Activated CD8-positive, alpha-beta T cell treated with anti-CD3 and anti-CD28 coated beads for 36 hours (primary cell): ENCODE data around the gene PRKG2. TPM values are rescaled to one million over a fixed set of nuclear protein-coding genes. Genes with fewer than 3 reads are reported as not detected.

Experiments used
- ATAC-seq: fragments of 200-7000 bp; cut with Tn5 transposase; one replicate; pipeline ENCODE4 v1.10.0; 2021; ENCODE audit warnings: mild to moderate bottlenecking, moderate library complexity
- CTCF ChIA-PET: fragments of 350-600 bp; sonication (Branson Sonifier 250); formaldehyde crosslinking; loops from one replicate; lab custom pipeline; 2021; ENCODE audit warnings: antibody characterized with exemption; lab: Charles Lee
- POLR2A ChIA-PET: fragments of 350-600 bp; sonication (Branson Sonifier 250); formaldehyde crosslinking; loops from one replicate; lab custom pipeline; 2021; ENCODE audit warnings: antibody characterized with exemption; lab: Charles Lee
- DNase-seq: peaks from one replicate; pipeline ENCODE4 v3.0.0-alpha.2; 2020
- H3K27ac Mint-ChIP-seq: one replicate; pipeline ENCODE4 v1.8.0; 2021; ENCODE audit warnings: mild to moderate bottlenecking, mixed read lengths
- H3K27me3 Mint-ChIP-seq: one replicate; pipeline ENCODE4 v1.8.0; 2021; ENCODE audit warnings: mixed read lengths
- H3K36me3 Mint-ChIP-seq: one replicate; pipeline ENCODE4 v1.8.0; 2021; ENCODE audit warnings: low read depth, mixed read lengths
- H3K4me1 Mint-ChIP-seq: one replicate; pipeline ENCODE4 v1.8.0; 2021; ENCODE audit warnings: low read depth, mixed read lengths
- H3K4me3 Mint-ChIP-seq: one replicate; pipeline ENCODE4 v1.8.0; 2021; ENCODE audit warnings: mild to moderate bottlenecking, moderate library complexity, mixed read lengths
- H3K9me3 Mint-ChIP-seq: one replicate; pipeline ENCODE4 v1.8.0; 2021; ENCODE audit warnings: mixed read lengths
- intact Hi-C: fragments of 100-400 bp; cut with micrococcal nuclease; formaldehyde crosslinking; loops from one replicate; pipeline ENCODE4 v1.10.0; 2022
- total RNA-seq, 2 experiments: library from RNA; stranded (reverse); gene quantifications; one replicate each; pipeline ENCODE4 v1.2.3, GENCODE V29; 2021
- TF ChIP-seq, protein P1 (sequence below): fragments of 200-600 bp; IDR thresholded peaks from one replicate; pipeline ENCODE4 v1.8.0; 2022; ENCODE audit warnings: antibody characterized with exemption, mild to moderate bottlenecking

PRKG2 gene
- total RNA-seq, 2 experiments from 2014 or later, result 0.54 to 0.63 TPM

DNA sequence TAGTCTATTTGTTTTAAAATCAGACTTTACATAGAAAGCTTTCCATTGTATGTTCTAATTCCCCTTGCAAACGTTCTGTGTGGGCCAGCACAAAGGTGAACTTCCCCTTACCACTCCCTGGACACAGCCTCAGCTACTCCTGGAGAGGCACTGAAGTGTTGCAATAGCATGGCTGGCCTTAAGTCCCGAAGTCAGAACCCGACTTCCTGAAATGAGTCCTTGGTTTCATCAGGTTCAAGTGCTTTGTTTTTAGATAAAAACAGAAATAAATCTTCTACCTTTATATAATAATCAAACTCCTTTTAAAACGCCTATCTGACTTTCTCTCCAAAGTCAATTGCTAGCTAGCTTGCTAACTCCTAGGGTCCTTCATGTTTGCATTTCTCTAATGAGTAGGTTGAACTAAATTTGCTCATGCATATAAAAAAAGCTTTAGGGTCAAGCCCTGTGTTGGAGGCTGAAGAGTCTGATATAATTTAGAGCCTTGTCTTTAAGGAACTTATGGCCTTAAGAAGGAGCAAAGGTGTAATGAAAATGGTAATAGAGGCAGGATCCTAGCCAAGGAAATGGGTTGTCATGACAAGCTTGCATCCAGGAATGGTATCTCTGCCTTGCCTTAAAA, 175.6 kb downstream of the PRKG2 start:
- no peaks in the 10 kb centered on the region for H3K36me3 Mint-ChIP-seq
- ChIA-PET CTCF (interaction anchor here (0.8 to 3.9 kb wide), 21 partner anchors 9 to 680 kb away, joined by 3 to 25 read pairs (median 4); partner anchors contain the start of gene BMP3), POLR2A (no interaction called here)
- intact Hi-C loops, result no loop called here
- H3K4me3 Mint-ChIP-seq, result no peak overlapping the region
- TF ChIP-seq, protein P1, sequence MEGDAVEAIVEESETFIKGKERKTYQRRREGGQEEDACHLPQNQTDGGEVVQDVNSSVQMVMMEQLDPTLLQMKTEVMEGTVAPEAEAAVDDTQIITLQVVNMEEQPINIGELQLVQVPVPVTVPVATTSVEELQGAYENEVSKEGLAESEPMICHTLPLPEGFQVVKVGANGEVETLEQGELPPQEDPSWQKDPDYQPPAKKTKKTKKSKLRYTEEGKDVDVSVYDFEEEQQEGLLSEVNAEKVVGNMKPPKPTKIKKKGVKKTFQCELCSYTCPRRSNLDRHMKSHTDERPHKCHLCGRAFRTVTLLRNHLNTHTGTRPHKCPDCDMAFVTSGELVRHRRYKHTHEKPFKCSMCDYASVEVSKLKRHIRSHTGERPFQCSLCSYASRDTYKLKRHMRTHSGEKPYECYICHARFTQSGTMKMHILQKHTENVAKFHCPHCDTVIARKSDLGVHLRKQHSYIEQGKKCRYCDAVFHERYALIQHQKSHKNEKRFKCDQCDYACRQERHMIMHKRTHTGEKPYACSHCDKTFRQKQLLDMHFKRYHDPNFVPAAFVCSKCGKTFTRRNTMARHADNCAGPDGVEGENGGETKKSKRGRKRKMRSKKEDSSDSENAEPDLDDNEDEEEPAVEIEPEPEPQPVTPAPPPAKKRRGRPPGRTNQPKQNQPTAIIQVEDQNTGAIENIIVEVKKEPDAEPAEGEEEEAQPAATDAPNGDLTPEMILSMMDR, result no peak
- H3K27me3 Mint-ChIP-seq, result peaks cover 9% of the 10 kb centered on the region
- no peaks in the 10 kb centered on the region for H3K4me1 Mint-ChIP-seq
- DNase-seq, result no peak
- no peak overlapping the region for H3K27ac Mint-ChIP-seq
- no peak for ATAC-seq
- H3K9me3 Mint-ChIP-seq, result no peaks in the 10 kb centered on the region

DNA sequence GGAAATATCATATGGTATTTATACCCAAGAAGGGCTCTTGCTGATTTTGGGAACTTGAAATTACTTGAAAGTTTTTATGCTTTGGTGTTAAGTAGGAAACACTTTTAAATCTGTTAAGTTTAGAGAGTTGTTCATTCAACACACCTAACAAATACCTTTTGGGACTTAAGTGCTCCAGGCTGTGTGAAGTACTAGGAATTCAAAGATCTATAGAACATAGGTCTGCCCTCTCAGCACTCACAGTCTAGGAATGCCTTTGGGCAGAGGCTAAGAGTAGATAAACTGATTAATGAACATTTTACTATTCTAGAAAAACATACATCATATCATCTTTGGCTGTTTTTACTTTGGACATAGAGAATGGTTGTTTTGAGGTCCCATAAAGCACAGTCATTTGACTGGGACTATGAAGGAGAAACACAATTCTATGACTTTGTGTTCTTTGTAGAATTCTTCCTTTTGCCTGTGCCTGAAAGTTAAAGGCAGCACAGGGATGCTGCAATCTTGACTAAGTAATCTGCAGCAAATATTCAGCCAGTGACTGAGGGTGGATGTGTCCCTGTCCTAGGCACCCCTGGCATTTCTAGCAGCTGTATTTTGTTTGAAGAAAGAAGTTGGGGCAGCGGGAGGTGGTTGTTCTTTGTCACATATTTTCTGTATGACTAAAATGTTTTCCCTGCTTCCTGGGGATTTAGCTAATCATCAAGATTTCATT, 176.2 kb downstream of the PRKG2 start:
- H3K27me3 Mint-ChIP-seq, result peaks cover 11% of the 10 kb centered on the region
- H3K9me3 Mint-ChIP-seq, result no peaks in the 10 kb centered on the region
- TF ChIP-seq, protein P1, result no peak
- POLR2A ChIA-PET, result no interaction called here
- ATAC-seq (no peak), DNase-seq (no peak)
- CTCF ChIA-PET, result interaction anchor here (0.8 to 3.9 kb wide), 16 partner anchors 8 to 676 kb away, joined by 3 to 25 read pairs (median 5); partner anchors contain the start of gene BMP3
- intact Hi-C loops, result no loop called here
- no peak overlapping the region for H3K4me3 Mint-ChIP-seq
- no peaks in the 10 kb centered on the region for H3K4me1 Mint-ChIP-seq
- no peak overlapping the region for H3K27ac Mint-ChIP-seq
- H3K36me3 Mint-ChIP-seq, result no peaks in the 10 kb centered on the region

Other genes with a start within 250 kb of the PRKG2 start
- gene BMP3, start 184.5 kb downstream of the PRKG2 start, total RNA-seq, result not detected